SK-N-SH (cell line): ENCODE measurements around the gene SRCIN1. TPM values are rescaled to one million over a fixed set of nuclear protein-coding genes. Genes with fewer than 3 reads are reported as not detected.

Experiments
- CTCF ChIA-PET: fragments of 300-600, 350-600 bp; formaldehyde crosslinking; extraction: SDS; loops from one replicate; lab custom pipeline; 2021; lab: Yijun Ruan, JAX
- POLR2A ChIA-PET: fragments of 350-600 bp; sonication (Branson Sonifier 250); formaldehyde crosslinking; extraction: SDS; loops from one replicate; lab custom pipeline; 2020; ENCODE audit warnings: antibody characterized with exemption, inconsistent platforms; lab: Yijun Ruan, JAX
- DNase-seq: peaks from one replicate; pipeline ENCODE4 v3.0.0; 2012
- H2AFZ ChIP-seq: fragments of 200-600 bp; sonication (generic); 2 replicates; pipeline ENCODE4 v1.8.1; 2016; ENCODE audit warnings: antibody characterized with exemption, mild to moderate bottlenecking, low read depth
- H3F3A ChIP-seq: fragments of 200-600 bp; sonication (generic); replicated peaks from 2 replicates; pipeline ENCODE3; 2016; ENCODE audit warnings: antibody characterized with exemption, mild to moderate bottlenecking; ENCODE audit not compliant: insufficient read depth
- H3K27ac ChIP-seq, 2 experiments: fragments of 200-500 bp in 1 of 2; fragments of 200-600 bp in 1 of 2; sonication (Bioruptor generic) in 1 of 2; sonication (generic), shearing (Covaris generic) in 1 of 2; 2 replicates each; pipeline versions ENCODE4 v1.5.1 to v1.6.1; 2014 to 2016; ENCODE audit warnings: low read depth in 2 of 2, inconsistent platforms in 1 of 2, low read length in 1 of 2, mild to moderate bottlenecking in 1 of 2, mixed read lengths in 1 of 2
- H3K27me3 ChIP-seq: fragments of 200-600 bp; sonication (generic), shearing (Covaris generic); 2 replicates; pipeline ENCODE4 v1.6.1; 2016; ENCODE audit warnings: mixed run types; ENCODE audit not compliant: insufficient read depth
- H3K36me3 ChIP-seq, 2 experiments: fragments of 200-500 bp in 1 of 2; fragments of 200-600 bp in 1 of 2; sonication (Bioruptor generic) in 1 of 2; sonication (generic) in 1 of 2; replicated peaks in 1 of 2; 2 replicates each; pipeline versions ENCODE3 to v1.5.1; 2014 to 2016; ENCODE audit warnings: low read length in 1 of 2, mild to moderate bottlenecking in 1 of 2; ENCODE audit not compliant: insufficient read depth in 2 of 2, control insufficient read depth in 1 of 2
- H3K4me1 ChIP-seq, 2 experiments: fragments of 200-500 bp in 1 of 2; fragments of 200-600 bp in 1 of 2; sonication (Bioruptor generic) in 1 of 2; sonication (generic), shearing (Covaris generic) in 1 of 2; 2 replicates each; pipeline versions ENCODE4 v1.5.1 to v1.6.1; 2014 to 2016; ENCODE audit warnings: low read depth in 1 of 2, low read length in 1 of 2, mixed run types in 1 of 2; ENCODE audit not compliant: insufficient read depth in 2 of 2, control insufficient read depth in 1 of 2
- H3K4me2 ChIP-seq: fragments of 200-600 bp; sonication (generic), shearing (Covaris generic); 2 replicates; pipeline ENCODE4 v1.6.1; 2017; ENCODE audit warnings: mixed run types
- H3K4me3 ChIP-seq, 2 experiments: fragments of 200-500 bp in 1 of 2; fragments of 200-600 bp in 1 of 2; sonication (Bioruptor generic) in 1 of 2; sonication (generic), shearing (Covaris generic) in 1 of 2; 2 replicates each; pipeline versions ENCODE4 v1.5.1 to v1.8.1; 2014 to 2016; ENCODE audit warnings: low read depth in 2 of 2, inconsistent platforms in 1 of 2, low read length in 1 of 2, mild to moderate bottlenecking in 1 of 2, mixed read lengths in 1 of 2, moderate library complexity in 1 of 2
- H3K79me2 ChIP-seq: fragments of 200-600 bp; sonication (generic); 2 replicates; pipeline ENCODE4 v1.8.1; 2017; ENCODE audit warnings: mild to moderate bottlenecking; ENCODE audit not compliant: insufficient read depth
- H3K9ac ChIP-seq: fragments of 200-600 bp; sonication (generic); 2 replicates; pipeline ENCODE4 v1.6.1; 2017; ENCODE audit warnings: mixed run types
- H3K9me2 ChIP-seq: fragments of 200-600 bp; sonication (generic); 2 replicates; pipeline ENCODE4 v1.6.1; 2017; ENCODE audit warnings: mixed run types
- H3K9me3 ChIP-seq: fragments of 200-600 bp; sonication (generic); 2 replicates; pipeline ENCODE4 v1.6.1; 2017; ENCODE audit warnings: mixed run types, mild to moderate bottlenecking, moderate library complexity
- H4K20me1 ChIP-seq: fragments of 200-600 bp; sonication (generic); 2 replicates; pipeline ENCODE4 v1.6.1; 2017; ENCODE audit warnings: mild to moderate bottlenecking, mixed run types; ENCODE audit not compliant: insufficient read depth
- EZH2phosphoT487 ChIP-seq: fragments of 200-600 bp; sonication (generic); IDR thresholded peaks from 2 replicates; pipeline ENCODE4 v1.6.1; 2017; ENCODE audit warnings: low read depth, mixed run types, mild to moderate bottlenecking, antibody characterized with exemption, moderate library complexity, borderline replicate concordance
- GABPA ChIP-seq: IDR thresholded peaks from 2 replicates; pipeline ENCODE4 v1.4.0; 2012; ENCODE audit warnings: low read depth, mild to moderate bottlenecking
- MEF2A ChIP-seq: IDR thresholded peaks from 2 replicates; pipeline ENCODE4 v1.4.0; 2012; ENCODE audit warnings: low read depth, borderline replicate concordance
- MXI1 ChIP-seq: IDR thresholded peaks from 2 replicates; pipeline ENCODE4 v1.6.1; 2012; ENCODE audit warnings: mild to moderate bottlenecking, low read depth, low read length, improper control_type of control experiment
- NFIC ChIP-seq: IDR thresholded peaks from 2 replicates; pipeline ENCODE4 v1.4.0; 2012; ENCODE audit warnings: borderline replicate concordance
- NRF1 ChIP-seq: IDR thresholded peaks from 2 replicates; pipeline ENCODE4 v1.6.1; 2012; ENCODE audit warnings: low read depth, mild to moderate bottlenecking, low read length
- RAD21 ChIP-seq: IDR thresholded peaks from 2 replicates; pipeline ENCODE4 v1.6.1; 2012; ENCODE audit warnings: mild to moderate bottlenecking, low read length
- RFX5 ChIP-seq: IDR thresholded peaks from 2 replicates; pipeline ENCODE4 v1.6.1; 2012; ENCODE audit warnings: mild to moderate bottlenecking, improper control_type of control experiment, low read length
- RXRA ChIP-seq: IDR thresholded peaks from 2 replicates; pipeline ENCODE4 v1.4.0; 2012; ENCODE audit warnings: low read depth, mild to moderate bottlenecking, borderline replicate concordance
- SIN3A ChIP-seq: IDR thresholded peaks from 2 replicates; pipeline ENCODE4 v1.6.1; 2012; ENCODE audit warnings: low read depth, mild to moderate bottlenecking, low read length, moderate library complexity, borderline replicate concordance
- YY1 ChIP-seq: IDR thresholded peaks from 2 replicates; pipeline ENCODE4 v1.4.0; 2012; ENCODE audit warnings: low read depth, mild to moderate bottlenecking
- WGBS: methylation state at CpG from one replicate; pipeline ENCODE4 v1.1.6; 2017; ENCODE audit warnings: low lambda C conversion rate; 5-methylcytosine and 5-hydroxymethylcytosine counted together
- polyA plus RNA-seq, 3 experiments: library from polyadenylated mRNA; depleted of rRNA; stranded (reverse); fragments of >200 nt; gene quantifications; 2 replicates each; pipeline ENCODE4 v1.2.3, GENCODE V29; 2012
- TF ChIP-seq, protein P1 (sequence below): IDR thresholded peaks from 2 replicates; pipeline ENCODE4 v1.6.1; 2012; ENCODE audit warnings: mild to moderate bottlenecking, low read depth, low read length, moderate library complexity
- TF ChIP-seq, protein P2 (sequence below): IDR thresholded peaks from 2 replicates; pipeline ENCODE4 v1.4.0; 2012; ENCODE audit warnings: low read depth, borderline replicate concordance
- TF ChIP-seq, protein P3 (sequence below): IDR thresholded peaks from 2 replicates; pipeline ENCODE4 v1.4.0; 2012; ENCODE audit warnings: low read depth

The SRCIN1 gene
- polyA plus RNA-seq, 1 of the 3 experiments (the other 2 are of a cell fraction), result 1.0 TPM

DNA sequence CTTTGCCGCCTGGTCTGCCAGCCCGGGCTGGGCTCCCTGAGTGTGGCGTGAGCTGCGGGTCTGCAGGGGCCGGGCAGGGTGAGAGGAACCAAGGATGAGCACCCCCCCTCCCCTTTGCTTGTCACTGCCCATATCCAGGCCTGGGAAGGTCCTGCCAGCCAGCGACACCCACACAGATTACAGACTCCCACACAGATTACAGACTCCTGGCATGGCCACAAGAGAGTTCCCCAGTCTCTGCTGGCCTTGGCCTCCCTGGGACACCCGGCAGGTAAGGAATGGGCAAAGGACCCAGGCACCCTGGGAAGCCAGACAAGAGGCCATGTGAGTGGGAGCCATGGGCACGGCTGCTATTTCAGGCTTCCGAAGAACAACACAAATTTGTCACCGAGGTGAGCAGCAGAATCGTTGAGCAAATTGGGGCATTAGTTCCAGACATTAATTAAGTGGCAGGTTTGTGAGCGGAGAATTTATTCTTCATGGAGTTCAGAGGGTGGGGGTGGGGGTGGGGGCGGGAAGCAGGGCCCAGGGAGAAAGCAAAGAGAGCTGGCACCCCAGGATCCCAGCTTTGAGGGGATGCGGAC, 41.4 kb downstream of the SRCIN1 start:
- H3K36me3 ChIP-seq, result no peaks in the 10 kb centered on the region
- WGBS, result 68% methylated on average over 9 of the region's 14 CpGs
- H3K4me3 ChIP-seq, result no peak overlapping the region
- no peaks in the 10 kb centered on the region for H3K79me2 ChIP-seq
- no peak for DNase-seq
- H3F3A ChIP-seq, result no peaks in the 10 kb centered on the region
- H3K4me1 ChIP-seq, result peaks cover 0 to 32% of the 10 kb centered on the region in 2 experiments; a peak in 2 of 4 replicates
- ChIA-PET CTCF (interaction anchor here (0.6 to 4.6 kb wide), 11 partner anchors 13 to 171 kb away, joined by 3 to 22 read pairs (median 4); partner anchors contain the start of gene SRCIN1), POLR2A (interaction anchor here (1.3 kb wide), 1 partner anchor 106 kb away, joined by 3 read pairs; no protein-coding TSS in a partner anchor)
- no peak overlapping the region for H2AFZ ChIP-seq
- no peaks in the 10 kb centered on the region for H4K20me1 ChIP-seq
- H3K27ac ChIP-seq, result no peak overlapping the region
- H3K9ac ChIP-seq, result no peak overlapping the region
- no peaks in the 10 kb centered on the region for H3K9me3 ChIP-seq
- H3K4me2 ChIP-seq, result no peak overlapping the region
- TF ChIP-seq SIN3A, result no peak
- no peak for TF ChIP-seq NFIC
- TF ChIP-seq, protein P1, sequence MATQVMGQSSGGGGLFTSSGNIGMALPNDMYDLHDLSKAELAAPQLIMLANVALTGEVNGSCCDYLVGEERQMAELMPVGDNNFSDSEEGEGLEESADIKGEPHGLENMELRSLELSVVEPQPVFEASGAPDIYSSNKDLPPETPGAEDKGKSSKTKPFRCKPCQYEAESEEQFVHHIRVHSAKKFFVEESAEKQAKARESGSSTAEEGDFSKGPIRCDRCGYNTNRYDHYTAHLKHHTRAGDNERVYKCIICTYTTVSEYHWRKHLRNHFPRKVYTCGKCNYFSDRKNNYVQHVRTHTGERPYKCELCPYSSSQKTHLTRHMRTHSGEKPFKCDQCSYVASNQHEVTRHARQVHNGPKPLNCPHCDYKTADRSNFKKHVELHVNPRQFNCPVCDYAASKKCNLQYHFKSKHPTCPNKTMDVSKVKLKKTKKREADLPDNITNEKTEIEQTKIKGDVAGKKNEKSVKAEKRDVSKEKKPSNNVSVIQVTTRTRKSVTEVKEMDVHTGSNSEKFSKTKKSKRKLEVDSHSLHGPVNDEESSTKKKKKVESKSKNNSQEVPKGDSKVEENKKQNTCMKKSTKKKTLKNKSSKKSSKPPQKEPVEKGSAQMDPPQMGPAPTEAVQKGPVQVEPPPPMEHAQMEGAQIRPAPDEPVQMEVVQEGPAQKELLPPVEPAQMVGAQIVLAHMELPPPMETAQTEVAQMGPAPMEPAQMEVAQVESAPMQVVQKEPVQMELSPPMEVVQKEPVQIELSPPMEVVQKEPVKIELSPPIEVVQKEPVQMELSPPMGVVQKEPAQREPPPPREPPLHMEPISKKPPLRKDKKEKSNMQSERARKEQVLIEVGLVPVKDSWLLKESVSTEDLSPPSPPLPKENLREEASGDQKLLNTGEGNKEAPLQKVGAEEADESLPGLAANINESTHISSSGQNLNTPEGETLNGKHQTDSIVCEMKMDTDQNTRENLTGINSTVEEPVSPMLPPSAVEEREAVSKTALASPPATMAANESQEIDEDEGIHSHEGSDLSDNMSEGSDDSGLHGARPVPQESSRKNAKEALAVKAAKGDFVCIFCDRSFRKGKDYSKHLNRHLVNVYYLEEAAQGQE, result no peak
- TF ChIP-seq NRF1, result no peak
- TF ChIP-seq MEF2A, result no peak
- TF ChIP-seq GABPA, result no peak
- TF ChIP-seq RAD21, result no peak
- TF ChIP-seq YY1, result no peak
- TF ChIP-seq EZH2phosphoT487, result no peak
- no peak for TF ChIP-seq MXI1
- TF ChIP-seq, protein P2, sequence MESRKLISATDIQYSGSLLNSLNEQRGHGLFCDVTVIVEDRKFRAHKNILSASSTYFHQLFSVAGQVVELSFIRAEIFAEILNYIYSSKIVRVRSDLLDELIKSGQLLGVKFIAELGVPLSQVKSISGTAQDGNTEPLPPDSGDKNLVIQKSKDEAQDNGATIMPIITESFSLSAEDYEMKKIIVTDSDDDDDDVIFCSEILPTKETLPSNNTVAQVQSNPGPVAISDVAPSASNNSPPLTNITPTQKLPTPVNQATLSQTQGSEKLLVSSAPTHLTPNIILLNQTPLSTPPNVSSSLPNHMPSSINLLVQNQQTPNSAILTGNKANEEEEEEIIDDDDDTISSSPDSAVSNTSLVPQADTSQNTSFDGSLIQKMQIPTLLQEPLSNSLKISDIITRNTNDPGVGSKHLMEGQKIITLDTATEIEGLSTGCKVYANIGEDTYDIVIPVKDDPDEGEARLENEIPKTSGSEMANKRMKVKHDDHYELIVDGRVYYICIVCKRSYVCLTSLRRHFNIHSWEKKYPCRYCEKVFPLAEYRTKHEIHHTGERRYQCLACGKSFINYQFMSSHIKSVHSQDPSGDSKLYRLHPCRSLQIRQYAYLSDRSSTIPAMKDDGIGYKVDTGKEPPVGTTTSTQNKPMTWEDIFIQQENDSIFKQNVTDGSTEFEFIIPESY, result no peak
- TF ChIP-seq RXRA, result no peak
- no peak for TF ChIP-seq RFX5
- TF ChIP-seq, protein P3, sequence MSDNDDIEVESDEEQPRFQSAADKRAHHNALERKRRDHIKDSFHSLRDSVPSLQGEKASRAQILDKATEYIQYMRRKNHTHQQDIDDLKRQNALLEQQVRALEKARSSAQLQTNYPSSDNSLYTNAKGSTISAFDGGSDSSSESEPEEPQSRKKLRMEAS, result no peak
- H3K9me2 ChIP-seq, result no peaks in the 10 kb centered on the region
- peaks cover 9% of the 10 kb centered on the region; the same call in 1 of the 2 replicates for H3K27me3 ChIP-seq
